Measurements from ENCODE around the gene PDK3. TPM values are rescaled to one million over a fixed set of nuclear protein-coding genes. Genes with fewer than 3 reads are reported as not detected.

PDK3 gene
- total and polyA plus RNA-seq, 2 donors: 7.6 to 12.5 TPM

- H3K27ac ChIP-seq (ENCODE audit: low read depth in 1 of 2, low read length in 1 of 2): no peak overlapping the region
- 88% methylated on average over 4 of the region's 4 CpGs for WGBS
- peaks cover 0 to 6% of the 10 kb centered on the region in 2 donors for H3K4me1 ChIP-seq (ENCODE audit: control insufficient read depth in 2 of 2, insufficient read depth in 2 of 2, low read length in 2 of 2)
- H3K27me3 ChIP-seq (ENCODE audit: control insufficient read depth in 2 of 2, insufficient read depth in 1 of 2, low read length in 1 of 2): no peaks in the 10 kb centered on the region
- H3K9me3 ChIP-seq (ENCODE audit: control insufficient read depth in 2 of 2, insufficient read depth in 1 of 2, low read length in 1 of 2): no peaks in the 10 kb centered on the region
- H3K36me3 ChIP-seq (ENCODE audit: control insufficient read depth in 2 of 2, insufficient read depth in 2 of 2, low read length in 1 of 2): no peaks in the 10 kb centered on the region
- H3K4me3 ChIP-seq (ENCODE audit: low read length in 2 of 2): no peak overlapping the region
- DNase-seq (ENCODE audit: low read depth in 6 of 9, low spot score in 9 of 9): no peak
Observed at GRCh38 chrX:24428516-24428915, 36.6 kb upstream of the PDK3 start.

GRCh38 chrX:24435060-24435459, 30.0 kb upstream of the PDK3 start:
- H3K4me3 ChIP-seq (ENCODE audit: low read length in 2 of 2): no peak overlapping the region

GRCh38 chrX:24443918-24444317, 21.2 kb upstream of the PDK3 start:
- no peaks in the 10 kb centered on the region for H3K9me3 ChIP-seq (ENCODE audit: control insufficient read depth in 2 of 2, insufficient read depth in 1 of 2, low read length in 1 of 2)
- H3K36me3 ChIP-seq (ENCODE audit: control insufficient read depth in 2 of 2, insufficient read depth in 2 of 2, low read length in 1 of 2): no peaks in the 10 kb centered on the region
- no peaks in the 10 kb centered on the region for H3K27me3 ChIP-seq (ENCODE audit: control insufficient read depth in 2 of 2, insufficient read depth in 1 of 2, low read length in 1 of 2)
- no peaks in the 10 kb centered on the region for H3K4me1 ChIP-seq (ENCODE audit: control insufficient read depth in 2 of 2, insufficient read depth in 2 of 2, low read length in 2 of 2)
- 94% methylated on average over 4 of the region's 4 CpGs for WGBS
- DNase-seq (ENCODE audit: low read depth in 6 of 9, low spot score in 9 of 9): no peak
- no peak overlapping the region for H3K27ac ChIP-seq (ENCODE audit: low read depth in 1 of 2, low read length in 1 of 2)
- no peak overlapping the region for H3K4me3 ChIP-seq (ENCODE audit: low read length in 2 of 2)

More at GRCh38 chrX:24435060-24435459, 30.0 kb upstream of the PDK3 start:
- no peaks in the 10 kb centered on the region for H3K4me1 ChIP-seq (ENCODE audit: control insufficient read depth in 2 of 2, insufficient read depth in 2 of 2, low read length in 2 of 2)
- H3K36me3 ChIP-seq (ENCODE audit: control insufficient read depth in 2 of 2, insufficient read depth in 2 of 2, low read length in 1 of 2): no peaks in the 10 kb centered on the region
- H3K9me3 ChIP-seq (ENCODE audit: control insufficient read depth in 2 of 2, insufficient read depth in 1 of 2, low read length in 1 of 2): no peaks in the 10 kb centered on the region
- H3K27me3 ChIP-seq (ENCODE audit: control insufficient read depth in 2 of 2, insufficient read depth in 1 of 2, low read length in 1 of 2): no peaks in the 10 kb centered on the region
- H3K27ac ChIP-seq (ENCODE audit: low read depth in 1 of 2, low read length in 1 of 2): peak overlapping the region in 1 of 2 donors; percentile 81
- peak in 8 of 9 donors; percentile 9 to 60 (median 29) for DNase-seq (ENCODE audit: low read depth in 6 of 9, low spot score in 9 of 9)

- Histone ChIP-seq H3K27ac (ENCODE audit: low read depth in 1 of 2, low read length in 1 of 2) (no peak overlapping the region), H3K27me3 (ENCODE audit: control insufficient read depth in 2 of 2, insufficient read depth in 1 of 2, low read length in 1 of 2) (no peaks in the 10 kb centered on the region), H3K4me1 (ENCODE audit: control insufficient read depth in 2 of 2, insufficient read depth in 2 of 2, low read length in 2 of 2) (no peaks in the 10 kb centered on the region), H3K36me3 (ENCODE audit: control insufficient read depth in 2 of 2, insufficient read depth in 2 of 2, low read length in 1 of 2) (no peaks in the 10 kb centered on the region), H3K9me3 (ENCODE audit: control insufficient read depth in 2 of 2, insufficient read depth in 1 of 2, low read length in 1 of 2) (no peaks in the 10 kb centered on the region), H3K4me3 (ENCODE audit: low read length in 2 of 2) (no peak overlapping the region)
- no peak for DNase-seq (ENCODE audit: low read depth in 6 of 9, low spot score in 9 of 9)
- 98% methylated on average over 4 of the region's 4 CpGs for WGBS
Observed at GRCh38 chrX:24444645-24445044, 20.4 kb upstream of the PDK3 start.

GRCh38 chrX:24448762-24449250, 16.3 kb upstream of the PDK3 start:
- WGBS: 95% methylated on average over 3 of the region's 3 CpGs
- no peak for DNase-seq (ENCODE audit: low read depth in 6 of 9, low spot score in 9 of 9)
- no peaks in the 10 kb centered on the region for H3K4me1 ChIP-seq (ENCODE audit: control insufficient read depth in 2 of 2, insufficient read depth in 2 of 2, low read length in 2 of 2)
- H3K27me3 ChIP-seq (ENCODE audit: control insufficient read depth in 2 of 2, insufficient read depth in 1 of 2, low read length in 1 of 2): no peaks in the 10 kb centered on the region
- no peaks in the 10 kb centered on the region for H3K9me3 ChIP-seq (ENCODE audit: control insufficient read depth in 2 of 2, insufficient read depth in 1 of 2, low read length in 1 of 2)
- H3K27ac ChIP-seq (ENCODE audit: low read depth in 1 of 2, low read length in 1 of 2): no peak overlapping the region
- H3K36me3 ChIP-seq (ENCODE audit: control insufficient read depth in 2 of 2, insufficient read depth in 2 of 2, low read length in 1 of 2): no peaks in the 10 kb centered on the region
- no peak overlapping the region for H3K4me3 ChIP-seq (ENCODE audit: low read length in 2 of 2)

- WGBS: 95% methylated on average over 3 of the region's 3 CpGs
- peaks cover 4 to 8% of the 10 kb centered on the region in 2 donors for H3K4me1 ChIP-seq (ENCODE audit: control insufficient read depth in 2 of 2, insufficient read depth in 2 of 2, low read length in 2 of 2)
- no peak overlapping the region for H3K27ac ChIP-seq (ENCODE audit: low read depth in 1 of 2, low read length in 1 of 2)
- DNase-seq (ENCODE audit: low read depth in 6 of 9, low spot score in 9 of 9): no peak
- no peaks in the 10 kb centered on the region for H3K9me3 ChIP-seq (ENCODE audit: control insufficient read depth in 2 of 2, insufficient read depth in 1 of 2, low read length in 1 of 2)
- H3K4me3 ChIP-seq (ENCODE audit: low read length in 2 of 2): no peak overlapping the region
- H3K27me3 ChIP-seq (ENCODE audit: control insufficient read depth in 2 of 2, insufficient read depth in 1 of 2, low read length in 1 of 2): no peaks in the 10 kb centered on the region
- H3K36me3 ChIP-seq (ENCODE audit: control insufficient read depth in 2 of 2, insufficient read depth in 2 of 2, low read length in 1 of 2): no peaks in the 10 kb centered on the region
Observed at GRCh38 chrX:24463077-24463476, 2.0 kb upstream of the PDK3 start.

- Histone ChIP-seq H3K4me1 (ENCODE audit: control insufficient read depth in 2 of 2, insufficient read depth in 2 of 2, low read length in 2 of 2) (peaks cover 4 to 11% of the 10 kb centered on the region in 2 donors), H3K27ac (ENCODE audit: low read depth in 1 of 2, low read length in 1 of 2) (peak overlapping the region; percentile 67 to 86)
- 13% methylated on average over 5 of the region's 5 CpGs for whole genome bisulfite sequencing
Observed at GRCh38 chrX:24464498-24464835, 619 bp upstream of the PDK3 start.

GRCh38 chrX:24465532-24465865, 413 bp downstream of the PDK3 start:
- DNase-seq (ENCODE audit: low read depth in 6 of 9, low spot score in 9 of 9): peak in 1 of 9 donors; percentile 8
- Histone ChIP-seq H3K9me3 (ENCODE audit: control insufficient read depth in 2 of 2, insufficient read depth in 1 of 2, low read length in 1 of 2) (no peaks in the 10 kb centered on the region), H3K4me3 (ENCODE audit: low read length in 2 of 2) (peak overlapping the region; percentile 69 to 73), H3K4me1 (ENCODE audit: control insufficient read depth in 2 of 2, insufficient read depth in 2 of 2, low read length in 2 of 2) (peaks cover 4 to 11% of the 10 kb centered on the region in 2 donors), H3K36me3 (ENCODE audit: control insufficient read depth in 2 of 2, insufficient read depth in 2 of 2, low read length in 1 of 2) (no peaks in the 10 kb centered on the region), H3K27ac (ENCODE audit: low read depth in 1 of 2, low read length in 1 of 2) (peak overlapping the region; percentile 67 to 88), H3K27me3 (ENCODE audit: control insufficient read depth in 2 of 2, insufficient read depth in 1 of 2, low read length in 1 of 2) (no peaks in the 10 kb centered on the region)
- WGBS: 1% methylated on average over 25 of the region's 25 CpGs

More at GRCh38 chrX:24464498-24464835, 619 bp upstream of the PDK3 start:
- H3K9me3 ChIP-seq (ENCODE audit: control insufficient read depth in 2 of 2, insufficient read depth in 1 of 2, low read length in 1 of 2): no peaks in the 10 kb centered on the region
- DNase-seq (ENCODE audit: low read depth in 6 of 9, low spot score in 9 of 9): no peak
- H3K36me3 ChIP-seq (ENCODE audit: control insufficient read depth in 2 of 2, insufficient read depth in 2 of 2, low read length in 1 of 2): no peaks in the 10 kb centered on the region
- peak overlapping the region; percentile 70 to 73 for H3K4me3 ChIP-seq (ENCODE audit: low read length in 2 of 2)
- no peaks in the 10 kb centered on the region for H3K27me3 ChIP-seq (ENCODE audit: control insufficient read depth in 2 of 2, insufficient read depth in 1 of 2, low read length in 1 of 2)

- Histone ChIP-seq H3K27ac (ENCODE audit: low read depth in 1 of 2, low read length in 1 of 2) (peak overlapping the region in 1 of 2 donors; percentile 52), H3K36me3 (ENCODE audit: control insufficient read depth in 2 of 2, insufficient read depth in 2 of 2, low read length in 1 of 2) (no peaks in the 10 kb centered on the region), H3K9me3 (ENCODE audit: control insufficient read depth in 2 of 2, insufficient read depth in 1 of 2, low read length in 1 of 2) (no peaks in the 10 kb centered on the region), H3K4me3 (ENCODE audit: low read length in 2 of 2) (peak overlapping the region; percentile 69 to 73), H3K4me1 (ENCODE audit: control insufficient read depth in 2 of 2, insufficient read depth in 2 of 2, low read length in 2 of 2) (peaks cover 4 to 11% of the 10 kb centered on the region in 2 donors), H3K27me3 (ENCODE audit: control insufficient read depth in 2 of 2, insufficient read depth in 1 of 2, low read length in 1 of 2) (no peaks in the 10 kb centered on the region)
- WGBS: 71% methylated on average over 11 of the region's 11 CpGs
- DNase-seq (ENCODE audit: low read depth in 6 of 9, low spot score in 9 of 9): no peak
Observed at GRCh38 chrX:24466025-24466424, 939 bp downstream of the PDK3 start.

GRCh38 chrX:24468245-24468644, 3.2 kb downstream of the PDK3 start:
- H3K27ac ChIP-seq (ENCODE audit: low read depth in 1 of 2, low read length in 1 of 2): no peak overlapping the region

More at GRCh38 chrX:24468245-24468644, 3.2 kb downstream of the PDK3 start:
- peaks cover 4 to 11% of the 10 kb centered on the region in 2 donors for H3K4me1 ChIP-seq (ENCODE audit: control insufficient read depth in 2 of 2, insufficient read depth in 2 of 2, low read length in 2 of 2)
- WGBS: 94% methylated on average over 1 of the region's 1 CpG
- no peak overlapping the region for H3K4me3 ChIP-seq (ENCODE audit: low read length in 2 of 2)
- H3K9me3 ChIP-seq (ENCODE audit: control insufficient read depth in 2 of 2, insufficient read depth in 1 of 2, low read length in 1 of 2): no peaks in the 10 kb centered on the region
- no peak for DNase-seq (ENCODE audit: low read depth in 6 of 9, low spot score in 9 of 9)
- no peaks in the 10 kb centered on the region for H3K36me3 ChIP-seq (ENCODE audit: control insufficient read depth in 2 of 2, insufficient read depth in 2 of 2, low read length in 1 of 2)
- H3K27me3 ChIP-seq (ENCODE audit: control insufficient read depth in 2 of 2, insufficient read depth in 1 of 2, low read length in 1 of 2): no peaks in the 10 kb centered on the region

All from thymus (tissue), 11 donors.